HG02571 (cell line): ENCODE results near the gene HAGHL.
"Not testable (repeated sequence)": the region's sequence is repeated elsewhere in the genome, so short reads cannot be mapped to it uniquely, and the experiment has no call there.

Experiments used
- ATAC-seq: cut with Tn5 transposase; IDR thresholded peaks from one replicate; pipeline ENCODE4 v1.9.1; 2021; ENCODE audit warnings: mild to moderate bottlenecking, moderate library complexity; ENCODE audit not compliant: unreplicated experiment

Gene HAGHL

DNA sequence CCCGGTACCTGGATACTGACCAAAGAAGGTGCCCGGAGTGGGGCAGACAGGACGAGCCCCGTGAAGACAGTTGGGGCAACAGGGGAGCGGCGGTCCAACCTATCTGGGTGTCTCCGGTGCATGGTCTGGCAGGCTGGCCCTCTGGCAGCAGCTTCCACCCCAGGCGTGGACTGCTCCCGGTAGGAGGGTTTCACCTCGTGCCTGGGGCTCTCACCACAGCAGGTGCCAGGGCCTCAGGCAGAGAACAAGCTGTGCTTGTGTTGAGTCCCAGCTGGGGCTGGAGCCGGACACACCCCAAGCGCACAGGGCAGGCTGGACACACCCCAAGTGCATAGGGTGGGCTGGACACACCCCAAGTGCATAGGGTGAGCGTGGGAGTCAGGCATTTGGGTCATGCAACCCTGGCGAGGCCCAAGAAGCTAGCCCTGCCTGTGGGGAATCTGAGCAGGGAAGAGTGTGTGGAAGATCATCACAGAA, 19.8 kb upstream of the HAGHL start:
- no peak for ATAC-seq

DNA sequence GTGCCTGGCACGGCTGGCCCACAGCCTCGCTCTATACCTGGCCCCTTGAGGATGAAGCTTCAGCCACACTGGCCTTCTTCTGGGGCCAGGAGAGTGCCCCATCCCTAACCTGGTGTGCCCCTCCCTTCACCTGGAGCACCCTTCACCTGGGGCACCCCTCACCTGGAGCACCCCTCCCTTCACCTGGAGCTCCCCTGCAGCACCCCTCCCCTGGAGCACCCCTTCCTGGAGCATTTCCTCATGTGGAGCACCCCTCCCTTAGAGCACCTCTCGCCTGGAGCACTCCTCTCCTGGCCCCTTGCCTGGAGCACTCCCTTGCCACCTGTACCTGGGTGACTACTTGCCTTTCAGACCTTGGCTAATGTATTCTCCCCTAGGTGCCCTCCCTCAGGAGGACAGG, 18.9 kb upstream of the HAGHL start:
- no peak for ATAC-seq

DNA sequence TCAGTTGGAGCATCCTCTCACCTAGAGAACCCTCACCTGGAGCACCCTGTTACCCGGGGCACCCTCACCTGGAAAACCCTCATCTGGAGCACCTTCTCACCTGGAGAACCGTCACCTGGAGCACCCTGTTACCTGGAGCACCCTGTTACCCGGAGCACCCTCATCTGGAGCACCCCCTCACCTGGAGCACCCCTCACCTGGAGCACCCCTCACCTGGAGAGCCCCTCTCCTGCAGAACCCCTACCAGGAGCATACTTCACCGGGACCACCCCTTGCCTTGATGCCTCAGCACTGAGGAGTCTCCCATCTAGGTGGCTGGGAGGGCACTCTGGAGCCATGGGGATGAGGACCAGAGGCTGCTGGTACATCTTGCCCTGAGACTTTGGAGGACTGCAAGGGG, 17.9 kb upstream of the HAGHL start:
- no peak for ATAC-seq

DNA sequence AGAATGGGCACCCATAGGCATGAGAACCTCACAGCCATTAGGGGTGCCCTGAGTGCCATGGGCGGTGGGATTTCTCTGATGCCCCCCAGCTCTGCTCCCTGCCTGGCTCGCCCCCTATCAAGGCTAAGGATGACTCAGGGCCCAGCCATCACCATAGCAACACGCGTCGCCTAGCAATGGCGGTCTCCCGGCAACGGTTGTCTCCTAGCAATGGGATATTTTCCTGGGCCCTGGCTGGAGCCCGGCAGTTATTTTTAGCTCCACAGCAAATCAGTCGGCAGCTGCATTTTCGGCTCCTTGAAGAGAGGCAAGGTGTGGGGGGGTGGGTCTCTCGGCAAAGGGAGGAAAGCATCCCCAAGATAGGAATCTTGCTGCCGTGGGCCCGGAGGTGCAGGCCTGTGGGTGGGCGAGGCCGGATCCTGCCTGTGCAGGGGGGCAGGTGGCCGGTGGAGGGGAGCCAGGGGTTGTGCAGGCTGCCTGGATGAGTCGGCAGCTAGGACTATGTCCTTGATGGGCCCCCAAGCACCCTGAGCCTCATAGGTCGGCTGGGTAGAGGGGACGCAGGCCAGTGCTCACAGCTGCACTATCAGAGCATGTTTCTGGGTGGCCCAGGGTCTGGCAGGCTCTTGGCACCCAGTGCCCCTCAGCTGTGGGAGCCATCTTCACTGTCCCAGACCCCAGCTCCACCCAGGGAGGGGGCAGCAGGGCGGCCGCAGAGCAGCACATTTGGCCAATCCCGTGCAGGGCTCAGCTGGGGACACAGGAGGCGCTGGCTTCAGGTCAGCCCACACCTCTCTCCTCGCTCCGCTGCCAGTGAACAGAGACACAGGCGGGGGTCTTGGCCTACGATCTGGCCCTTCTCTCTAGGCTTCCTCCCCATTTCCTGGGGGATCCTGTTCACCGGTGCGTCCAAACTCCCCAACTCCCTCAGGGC, 17.1 kb upstream of the HAGHL start:
- no peak for ATAC-seq

DNA sequence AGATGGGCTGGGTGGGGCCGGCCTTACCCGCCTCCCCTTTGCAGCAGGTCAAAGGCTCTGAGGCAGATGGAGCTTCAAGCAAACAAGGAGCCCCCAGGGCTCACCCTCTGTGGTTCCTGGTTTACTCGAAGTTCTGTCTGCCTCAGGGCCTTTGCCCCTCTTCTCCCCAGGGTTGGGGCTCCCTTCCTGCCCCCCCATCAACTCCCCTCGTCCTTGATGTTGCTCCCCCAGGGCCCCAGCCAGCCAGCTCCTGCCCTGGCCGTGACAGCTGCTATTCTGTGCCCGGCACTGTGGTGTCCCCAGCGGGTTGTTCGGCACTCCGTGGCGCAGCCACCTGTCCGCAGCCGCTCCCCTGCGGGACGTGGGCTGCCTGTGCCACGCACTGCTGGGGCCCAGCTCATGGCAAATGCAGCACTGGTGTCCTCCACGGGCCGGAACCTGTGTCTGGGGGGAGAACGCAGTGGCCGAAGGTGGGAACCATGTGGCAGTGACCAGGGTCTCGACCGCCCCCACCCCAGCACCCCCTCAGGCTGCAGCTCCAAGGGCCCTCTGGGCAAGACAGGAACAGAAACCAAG, 16.3 kb upstream of the HAGHL start:
- no peak for ATAC-seq

DNA sequence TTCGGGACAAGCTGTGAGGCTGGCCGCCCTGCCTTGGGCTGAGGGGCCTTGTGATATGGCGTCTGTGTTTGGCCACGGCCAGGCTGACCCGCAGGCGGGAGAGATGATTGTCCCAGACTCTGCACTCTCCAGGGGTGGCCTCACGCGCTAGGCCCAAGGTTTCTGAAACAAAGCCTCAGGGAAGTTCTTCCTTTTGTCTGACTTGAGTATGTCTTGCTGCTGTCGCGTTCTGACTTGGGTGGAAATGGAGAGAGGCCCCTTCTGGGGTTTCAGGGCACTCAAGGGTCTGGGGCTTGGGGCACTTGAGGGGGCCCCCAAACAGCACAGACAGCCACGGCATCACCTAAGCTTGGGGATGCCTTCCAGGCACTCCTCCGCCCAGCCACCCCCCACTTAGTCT, 15.8 kb upstream of the HAGHL start:
- no peak for ATAC-seq

DNA sequence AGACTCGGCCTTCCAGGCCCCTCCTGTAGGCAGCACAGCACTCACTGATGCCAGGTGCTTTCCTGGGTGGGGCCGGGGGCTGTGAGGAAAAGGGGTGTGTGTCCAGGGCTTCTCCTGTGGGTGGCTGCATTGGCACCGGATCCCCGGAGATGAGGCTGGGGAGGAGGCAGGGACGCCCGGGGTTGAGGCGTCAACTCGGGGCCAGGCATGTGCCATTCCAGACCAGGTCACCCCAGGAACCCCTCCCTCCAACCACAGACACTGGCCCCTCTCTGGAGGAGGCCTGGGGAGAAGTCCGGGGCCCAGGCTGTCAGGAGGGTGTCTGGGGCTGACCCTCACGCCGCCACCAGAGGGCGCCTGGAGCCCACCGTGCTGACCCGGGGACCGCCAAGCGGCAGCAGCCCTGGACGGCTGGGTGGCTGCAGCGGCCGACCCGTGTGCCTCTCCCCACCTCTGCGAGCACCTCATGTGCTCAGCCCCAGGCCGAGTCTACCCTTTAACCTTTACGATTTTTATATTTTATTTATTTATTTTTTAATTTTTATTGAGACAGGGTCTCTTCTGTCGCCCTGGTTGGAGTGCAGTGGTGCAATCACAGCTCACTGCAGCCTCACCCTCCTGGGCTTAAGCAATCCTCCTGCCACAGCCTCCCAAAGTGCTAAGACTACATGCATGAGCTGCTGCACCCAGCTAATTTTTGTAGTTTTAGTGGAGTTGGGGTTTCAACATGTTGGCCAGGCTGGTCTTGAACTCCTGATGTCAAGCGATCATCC, 15.2 kb upstream of the HAGHL start:
- ATAC-seq: no peak

DNA sequence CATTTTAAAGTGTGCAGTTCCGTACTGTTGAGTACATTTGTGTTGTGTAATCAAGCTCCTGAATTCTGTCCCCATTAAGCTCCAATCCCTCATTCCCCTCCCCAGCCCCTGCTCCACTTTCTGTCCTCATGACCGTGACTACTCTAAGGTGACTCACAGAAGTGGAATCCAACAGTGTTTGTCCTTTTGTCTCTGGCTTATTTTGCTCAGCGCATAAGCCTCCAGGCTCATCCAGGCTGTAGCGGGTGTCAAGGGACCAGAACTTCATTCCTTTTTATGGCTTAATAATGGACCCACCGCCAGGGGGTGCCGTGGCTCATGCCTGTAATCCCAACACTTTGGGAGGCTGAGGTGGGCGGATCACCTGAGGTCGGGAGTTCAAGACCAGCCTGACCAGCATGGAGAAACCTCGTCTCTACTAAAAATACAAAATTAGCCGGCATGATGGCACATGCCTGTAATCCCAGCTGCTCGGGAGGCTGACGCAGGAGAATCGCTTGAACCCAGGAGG, 14.1 kb upstream of the HAGHL start:
- not testable (repeated sequence) for ATAC-seq

DNA sequence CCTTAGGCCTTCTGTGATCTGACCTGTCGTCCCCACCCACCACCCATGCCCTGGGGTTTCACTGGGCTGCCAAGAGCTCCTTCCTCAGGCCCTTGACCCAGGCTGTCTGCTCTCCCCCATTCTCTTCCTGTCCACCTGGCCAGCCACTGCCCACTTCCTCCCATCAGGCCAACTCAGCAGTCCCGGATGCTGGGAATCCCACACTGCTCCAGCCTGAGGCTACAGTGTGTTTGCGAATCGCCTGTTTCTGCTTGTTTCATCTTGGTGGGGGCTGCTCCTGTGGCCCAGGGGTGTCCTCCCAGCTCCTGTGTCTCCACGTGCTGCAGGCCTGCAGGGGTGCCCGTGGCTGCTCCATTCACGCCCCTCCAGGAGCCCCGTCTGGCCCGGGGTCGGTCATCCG, 12.8 kb upstream of the HAGHL start:
- ATAC-seq: no peak

DNA sequence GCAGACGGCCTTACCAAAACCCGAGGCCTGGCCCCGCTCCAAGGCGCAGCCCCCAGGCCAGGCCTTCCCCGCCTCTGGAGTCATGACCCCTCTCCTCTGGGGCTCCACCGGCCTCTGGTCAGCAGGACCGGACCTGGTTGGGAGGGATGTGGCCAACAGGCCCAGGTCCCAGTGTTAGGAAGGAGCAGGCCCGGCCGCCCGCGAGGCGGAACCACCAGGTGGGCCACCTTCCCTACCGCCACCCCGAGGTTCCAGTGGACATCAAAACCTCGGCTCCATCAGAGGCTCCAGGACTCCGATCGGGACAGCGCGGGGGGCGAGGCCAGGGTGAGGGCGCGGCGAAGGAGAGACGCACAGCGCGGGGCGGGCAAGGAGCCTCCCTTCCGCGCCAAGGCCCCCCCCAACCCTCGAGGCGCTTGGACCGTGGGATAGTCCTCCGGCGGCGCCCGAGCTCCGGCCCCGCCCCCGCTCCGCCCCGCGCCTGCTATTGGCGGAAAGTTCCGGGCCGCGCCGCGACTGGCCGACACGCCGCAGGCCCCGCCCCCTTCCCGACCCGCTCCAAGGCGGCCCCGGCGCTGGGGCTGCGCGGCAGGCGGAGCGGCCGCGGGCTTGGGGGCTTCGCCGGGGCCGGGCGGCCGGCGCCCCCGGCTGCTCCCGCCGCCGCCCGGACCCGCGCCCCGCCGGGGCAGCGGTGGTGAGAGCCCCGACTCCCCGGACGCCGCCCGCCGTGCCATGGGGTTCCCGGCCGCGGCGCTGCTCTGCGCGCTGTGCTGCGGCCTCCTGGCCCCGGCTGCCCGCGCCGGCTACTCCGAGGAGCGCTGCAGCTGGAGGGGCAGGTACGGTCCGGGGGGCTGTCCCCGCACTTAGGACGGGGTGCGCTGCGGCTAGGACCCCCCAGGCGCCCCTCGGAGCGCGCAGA, 12.1 kb upstream of the HAGHL start, which contains the start of gene METRN:
Gene METRN, plus strand, starts transcription at position 561 of the 919 bp plus-strand sequence. Its CDS starts 172 bp downstream, at position 733.
- ATAC-seq: peak; percentile 43

DNA sequence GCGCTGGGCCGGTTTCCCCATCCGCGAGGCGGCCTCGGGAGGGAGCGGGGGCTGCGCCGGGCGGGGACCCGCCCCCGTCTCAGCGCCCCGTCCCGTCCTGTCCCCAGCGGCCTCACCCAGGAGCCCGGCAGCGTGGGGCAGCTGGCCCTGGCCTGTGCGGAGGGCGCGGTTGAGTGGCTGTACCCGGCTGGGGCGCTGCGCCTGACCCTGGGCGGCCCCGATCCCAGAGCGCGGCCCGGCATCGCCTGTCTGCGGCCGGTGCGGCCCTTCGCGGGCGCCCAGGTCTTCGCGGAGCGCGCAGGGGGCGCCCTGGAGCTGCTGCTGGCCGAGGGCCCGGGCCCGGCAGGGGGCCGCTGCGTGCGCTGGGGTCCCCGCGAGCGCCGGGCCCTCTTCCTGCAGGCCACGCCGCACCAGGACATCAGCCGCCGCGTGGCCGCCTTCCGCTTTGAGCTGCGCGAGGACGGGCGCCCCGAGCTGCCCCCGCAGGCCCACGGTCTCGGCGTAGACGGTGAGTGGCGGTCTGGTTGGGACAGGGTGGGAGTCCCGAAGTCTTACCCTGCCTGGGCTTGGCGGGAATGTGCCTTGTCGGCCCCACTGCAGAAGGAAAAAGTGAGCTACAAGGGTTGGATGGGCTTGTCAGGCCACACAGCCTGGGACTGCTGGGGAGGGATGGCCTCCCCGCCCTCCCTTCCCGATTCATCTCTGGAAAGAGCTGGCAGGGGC, 11.3 kb upstream of the HAGHL start:
- ATAC-seq: no peak

DNA sequence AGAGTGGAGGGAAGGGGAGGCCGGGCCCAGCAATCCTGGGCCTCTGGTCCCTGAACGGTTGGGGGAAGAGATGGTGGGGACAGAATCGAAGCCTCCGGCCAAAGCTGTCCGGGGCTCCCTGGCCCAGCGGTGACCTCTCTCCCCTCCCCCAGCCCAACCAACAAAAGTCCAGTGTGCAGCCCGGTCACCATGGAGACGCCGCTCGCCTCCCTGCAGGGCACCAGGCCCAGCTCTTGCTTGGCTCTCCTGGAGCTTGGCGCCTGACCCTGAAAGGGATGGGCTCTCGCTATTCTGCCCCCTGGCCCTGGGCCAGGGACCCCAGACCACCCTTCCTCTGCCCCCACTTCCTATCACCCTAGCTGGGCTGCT, 10.7 kb upstream of the HAGHL start:
- ATAC-seq: no peak

DNA sequence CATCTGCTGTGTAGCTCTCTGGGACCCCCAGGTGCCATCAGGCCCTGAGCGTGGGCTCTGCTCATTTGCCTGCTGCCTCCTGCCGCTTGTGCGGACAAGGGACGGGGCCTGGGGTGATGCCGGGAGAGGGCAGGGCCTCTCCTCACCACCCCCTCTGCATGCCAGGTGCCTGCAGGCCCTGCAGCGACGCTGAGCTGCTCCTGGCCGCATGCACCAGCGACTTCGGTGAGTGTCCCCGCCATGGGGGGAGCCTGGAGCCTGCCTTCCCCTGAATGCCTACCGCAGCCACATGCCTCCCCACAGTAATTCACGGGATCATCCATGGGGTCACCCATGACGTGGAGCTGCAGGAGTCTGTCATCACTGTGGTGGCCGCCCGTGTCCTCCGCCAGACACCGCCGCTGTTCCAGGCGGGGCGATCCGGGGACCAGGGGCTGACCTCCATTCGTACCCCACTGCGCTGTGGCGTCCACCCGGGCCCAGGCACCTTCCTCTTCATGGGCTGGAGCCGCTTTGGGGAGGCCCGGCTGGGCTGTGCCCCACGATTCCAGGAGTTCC, 10.1 kb upstream of the HAGHL start:
- no peak for ATAC-seq

DNA sequence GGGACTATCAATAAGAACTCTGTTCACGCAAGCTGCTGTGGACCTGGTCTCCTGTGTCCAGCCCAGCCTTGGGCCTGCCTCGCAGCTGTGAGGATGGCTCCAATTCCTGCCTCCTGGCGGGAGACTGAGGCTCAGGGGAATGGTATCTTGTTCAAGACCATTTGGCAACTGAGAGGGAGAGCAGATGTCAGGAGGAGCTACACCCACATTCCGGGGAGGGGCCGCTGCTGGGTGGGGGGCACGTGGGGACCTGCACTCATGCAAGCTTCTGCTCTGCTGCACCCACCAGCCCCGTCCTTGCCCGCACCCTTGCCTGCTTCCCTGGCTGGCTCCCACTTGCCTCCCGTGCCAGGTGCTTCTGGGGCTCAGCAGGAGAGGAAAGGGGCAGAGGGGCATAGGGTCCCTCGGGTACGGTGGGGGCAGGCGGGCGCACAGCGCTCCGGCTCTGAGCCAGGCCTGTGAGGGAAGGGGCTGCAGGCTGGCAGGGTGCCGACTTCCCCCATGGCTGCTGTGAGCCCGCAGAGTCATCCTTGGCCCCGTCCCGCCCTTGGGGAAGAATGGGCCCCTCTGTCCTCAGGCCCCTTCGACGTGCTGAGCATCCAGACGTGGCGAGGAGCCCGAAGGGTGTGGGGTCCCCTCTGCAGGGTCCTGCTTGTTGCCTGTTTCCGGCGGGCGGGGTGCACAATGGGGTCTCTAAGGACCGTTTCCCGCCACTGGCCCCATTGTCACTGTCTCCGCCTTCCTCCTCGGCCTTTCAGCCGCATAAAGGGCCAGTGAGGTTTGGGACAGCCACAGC, 9.3 kb upstream of the HAGHL start:
- ATAC-seq: no peak

DNA sequence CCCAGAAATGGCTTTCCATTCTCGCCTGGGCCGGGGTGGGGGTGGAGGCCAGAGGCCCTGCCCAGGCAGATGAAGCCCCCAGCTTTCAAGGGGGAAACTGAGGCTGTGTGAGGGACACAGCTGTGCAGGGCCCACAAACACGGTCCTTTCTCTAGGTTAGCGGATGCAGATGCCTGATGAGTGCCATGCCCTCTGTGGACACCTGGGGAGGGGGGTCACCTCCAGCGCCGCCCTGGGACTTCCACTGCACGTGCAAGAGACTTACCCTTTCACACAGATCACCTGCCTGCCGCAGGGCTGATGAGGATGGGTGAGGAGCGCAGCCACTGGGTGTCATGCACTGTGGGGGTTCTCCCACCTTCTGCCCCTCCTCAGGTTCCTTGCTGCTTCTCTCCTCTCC, 8.5 kb upstream of the HAGHL start:
- no peak for ATAC-seq

DNA sequence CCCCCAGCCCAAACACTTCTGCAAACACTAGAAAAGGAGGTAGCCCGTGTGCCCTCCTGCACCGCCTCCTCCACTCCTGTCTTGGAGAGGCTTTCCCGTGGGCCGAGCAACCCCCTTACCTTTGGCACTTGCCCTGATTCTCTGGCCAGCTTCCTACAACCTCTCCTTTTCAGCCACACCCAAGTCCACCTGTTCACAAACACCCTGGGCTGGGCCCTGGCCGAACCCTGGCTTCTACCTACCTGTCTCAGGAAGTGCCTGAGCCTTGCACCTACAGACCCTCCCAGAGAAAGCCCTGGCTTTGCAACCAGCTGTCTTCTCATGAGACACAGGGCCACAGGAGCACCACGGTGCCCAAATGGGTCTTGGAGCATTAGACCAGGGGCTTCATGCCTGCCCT, 8.0 kb upstream of the HAGHL start:
- no peak for ATAC-seq

DNA sequence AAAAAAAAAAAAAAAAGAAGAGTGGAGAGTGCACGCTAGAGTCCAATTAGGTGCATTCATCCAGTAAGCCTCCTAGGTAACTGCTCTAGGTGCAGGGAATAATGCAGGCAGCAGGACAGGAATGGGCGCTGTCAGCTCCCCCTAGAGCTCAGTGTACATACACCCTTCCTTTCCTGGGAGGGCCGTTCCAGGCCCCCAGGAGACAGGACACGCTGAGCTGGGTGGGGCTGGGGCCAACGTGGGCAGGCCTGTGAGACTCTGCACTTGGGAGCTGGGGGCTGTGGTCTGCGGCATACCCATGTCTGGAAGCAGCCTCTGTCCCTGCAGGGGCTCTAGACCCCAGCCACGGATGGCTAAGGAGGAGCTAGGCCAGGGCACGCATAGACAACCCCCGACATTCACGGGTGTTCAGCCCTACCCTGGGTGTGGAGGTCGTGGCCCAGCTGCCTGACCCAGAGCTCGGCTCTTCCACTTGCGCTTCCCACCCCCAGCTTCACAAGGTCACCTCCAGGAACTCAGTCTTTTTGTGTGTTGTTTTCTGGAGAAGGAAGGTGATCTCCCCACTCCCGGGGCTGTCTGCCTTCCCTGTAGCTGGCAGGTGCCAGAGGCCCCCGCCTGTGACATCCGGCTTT, 7.0 kb upstream of the HAGHL start:
- no peak for ATAC-seq

DNA sequence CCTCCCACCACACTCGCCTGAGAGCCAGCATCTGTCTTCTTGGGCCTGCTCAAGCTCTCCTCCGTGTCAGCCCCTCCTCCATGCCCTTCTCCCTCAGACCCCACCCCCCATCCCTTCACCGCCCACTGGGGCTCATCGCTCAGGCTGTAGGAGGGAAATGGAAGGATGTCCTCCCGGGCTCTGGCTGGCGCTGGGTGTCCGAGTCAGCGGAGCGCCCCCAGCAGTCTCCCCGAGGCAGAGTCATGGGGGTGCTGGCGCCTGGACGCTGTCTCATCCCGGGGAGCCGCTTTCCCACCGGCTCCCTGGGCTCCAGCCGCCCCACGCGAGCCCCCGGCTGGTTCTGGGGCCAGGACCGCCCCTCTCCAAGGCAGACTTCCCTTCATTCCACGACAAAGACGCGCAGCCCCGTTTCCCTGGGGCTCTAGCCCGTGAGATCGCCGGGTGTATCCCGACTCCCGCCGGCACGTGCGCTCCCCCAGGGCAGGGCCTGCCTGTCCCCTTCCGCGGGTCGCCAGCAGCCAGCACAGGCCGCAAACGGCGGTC, 6.4 kb upstream of the HAGHL start:
- ATAC-seq: peak; percentile 5
